ENCODE measurements around the gene HBA1.
"Not testable (repeated sequence)": the region's sequence is repeated elsewhere in the genome, so short reads cannot be mapped to it uniquely, and the experiment has no call there.

The HBA1 gene

DNA sequence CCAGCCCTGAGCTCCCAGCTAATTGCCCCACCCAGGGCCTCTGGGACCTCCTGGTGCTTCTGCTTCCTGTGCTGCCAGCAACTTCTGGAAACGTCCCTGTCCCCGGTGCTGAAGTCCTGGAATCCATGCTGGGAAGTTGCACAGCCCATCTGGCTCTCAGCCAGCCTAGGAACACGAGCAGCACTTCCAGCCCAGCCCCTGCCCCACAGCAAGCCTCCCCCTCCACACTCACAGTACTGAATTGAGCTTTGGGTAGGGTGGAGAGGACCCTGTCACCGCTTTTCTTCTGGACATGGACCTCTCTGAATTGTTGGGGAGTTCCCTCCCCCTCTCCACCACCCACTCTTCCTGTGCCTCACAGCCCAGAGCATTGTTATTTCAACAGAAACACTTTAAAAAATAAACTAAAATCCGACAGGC lies 6.4 kb upstream of the HBA1 start:
- not testable (repeated sequence) for H3K9ac ChIP-seq (ENCODE audit: low read length); H3K36me3 ChIP-seq (ENCODE audit: control insufficient read depth, low read depth, low read length); H3K4me3 ChIP-seq (ENCODE audit: low read length); H3K9me3 ChIP-seq (ENCODE audit: control insufficient read depth, low read depth, low read length); H3K27ac ChIP-seq (ENCODE audit: low read length)
- peaks cover 11% of the 10 kb centered on the region for H3K4me1 ChIP-seq (ENCODE audit: control insufficient read depth, low read depth, low read length)
- H3K27me3 ChIP-seq (ENCODE audit: control insufficient read depth, insufficient read depth, low read length): peaks cover 92% of the 10 kb centered on the region

DNA sequence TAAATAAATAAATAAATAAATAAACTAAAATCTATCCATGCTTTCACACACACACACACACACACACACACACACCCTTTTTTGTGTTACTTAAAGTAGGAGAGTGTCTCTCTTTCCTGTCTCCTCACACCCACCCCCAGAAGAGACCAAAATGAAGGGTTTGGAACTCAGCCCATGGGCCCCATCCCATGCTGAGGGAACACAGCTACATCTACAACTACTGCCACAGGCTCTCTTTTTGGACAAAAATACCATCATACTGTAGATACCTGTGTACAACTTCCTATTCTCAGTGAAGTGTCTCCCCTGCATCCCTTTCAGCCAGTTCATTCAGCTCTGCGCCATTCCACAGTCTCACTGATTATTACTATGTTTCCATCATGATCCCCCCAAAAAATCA lies 5.7 kb upstream of the HBA1 start:
- no peaks in the 10 kb centered on the region for H3K9me3 ChIP-seq (ENCODE audit: control insufficient read depth, low read depth, low read length)
- no peak overlapping the region for H3K9ac ChIP-seq (ENCODE audit: low read length)
- peaks cover 92% of the 10 kb centered on the region for H3K27me3 ChIP-seq (ENCODE audit: control insufficient read depth, insufficient read depth, low read length)
- H3K27ac ChIP-seq (ENCODE audit: low read length): no peak overlapping the region
- peaks cover 8% of the 10 kb centered on the region for H3K4me1 ChIP-seq (ENCODE audit: control insufficient read depth, low read depth, low read length)
- no peaks in the 10 kb centered on the region for H3K36me3 ChIP-seq (ENCODE audit: control insufficient read depth, low read depth, low read length)
- H3K4me3 ChIP-seq (ENCODE audit: low read length): no peak overlapping the region

DNA sequence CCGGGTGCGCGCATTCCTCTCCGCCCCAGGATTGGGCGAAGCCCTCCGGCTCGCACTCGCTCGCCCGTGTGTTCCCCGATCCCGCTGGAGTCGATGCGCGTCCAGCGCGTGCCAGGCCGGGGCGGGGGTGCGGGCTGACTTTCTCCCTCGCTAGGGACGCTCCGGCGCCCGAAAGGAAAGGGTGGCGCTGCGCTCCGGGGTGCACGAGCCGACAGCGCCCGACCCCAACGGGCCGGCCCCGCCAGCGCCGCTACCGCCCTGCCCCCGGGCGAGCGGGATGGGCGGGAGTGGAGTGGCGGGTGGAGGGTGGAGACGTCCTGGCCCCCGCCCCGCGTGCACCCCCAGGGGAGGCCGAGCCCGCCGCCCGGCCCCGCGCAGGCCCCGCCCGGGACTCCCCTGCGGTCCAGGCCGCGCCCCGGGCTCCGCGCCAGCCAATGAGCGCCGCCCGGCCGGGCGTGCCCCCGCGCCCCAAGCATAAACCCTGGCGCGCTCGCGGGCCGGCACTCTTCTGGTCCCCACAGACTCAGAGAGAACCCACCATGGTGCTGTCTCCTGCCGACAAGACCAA lies 4.0 kb upstream of the HBA1 start, which contains the start of gene HBA2:
HBA2 (plus strand) TSS at position 503 of the 568 bp plus-strand sequence; CDS start at position 540, 37 bp downstream.
- H3K4me3 ChIP-seq (ENCODE audit: low read length); H3K4me1 ChIP-seq (ENCODE audit: control insufficient read depth, low read depth, low read length); H3K27ac ChIP-seq (ENCODE audit: low read length); H3K36me3 ChIP-seq (ENCODE audit: control insufficient read depth, low read depth, low read length); H3K9me3 ChIP-seq (ENCODE audit: control insufficient read depth, low read depth, low read length); H3K9ac ChIP-seq (ENCODE audit: low read length): not testable (repeated sequence)
- peaks cover 87% of the 10 kb centered on the region for H3K27me3 ChIP-seq (ENCODE audit: control insufficient read depth, insufficient read depth, low read length)

DNA sequence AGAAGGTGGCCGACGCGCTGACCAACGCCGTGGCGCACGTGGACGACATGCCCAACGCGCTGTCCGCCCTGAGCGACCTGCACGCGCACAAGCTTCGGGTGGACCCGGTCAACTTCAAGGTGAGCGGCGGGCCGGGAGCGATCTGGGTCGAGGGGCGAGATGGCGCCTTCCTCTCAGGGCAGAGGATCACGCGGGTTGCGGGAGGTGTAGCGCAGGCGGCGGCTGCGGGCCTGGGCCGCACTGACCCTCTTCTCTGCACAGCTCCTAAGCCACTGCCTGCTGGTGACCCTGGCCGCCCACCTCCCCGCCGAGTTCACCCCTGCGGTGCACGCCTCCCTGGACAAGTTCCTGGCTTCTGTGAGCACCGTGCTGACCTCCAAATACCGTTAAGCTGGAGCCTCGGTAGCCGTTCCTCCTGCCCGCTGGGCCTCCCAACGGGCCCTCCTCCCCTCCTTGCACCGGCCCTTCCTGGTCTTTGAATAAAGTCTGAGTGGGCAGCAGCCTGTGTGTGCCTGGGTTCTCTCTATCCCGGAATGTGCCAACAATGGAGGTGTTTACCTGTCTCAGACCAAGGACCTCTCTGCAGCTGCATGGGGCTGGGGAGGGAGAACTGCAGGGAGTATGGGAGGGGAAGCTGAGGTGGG lies 3.1 kb upstream of the HBA1 start:
- H3K36me3 ChIP-seq (ENCODE audit: control insufficient read depth, low read depth, low read length); H3K9me3 ChIP-seq (ENCODE audit: control insufficient read depth, low read depth, low read length); H3K9ac ChIP-seq (ENCODE audit: low read length); H3K4me1 ChIP-seq (ENCODE audit: control insufficient read depth, low read depth, low read length); H3K4me3 ChIP-seq (ENCODE audit: low read length); H3K27ac ChIP-seq (ENCODE audit: low read length): not testable (repeated sequence)
- peaks cover 87% of the 10 kb centered on the region for H3K27me3 ChIP-seq (ENCODE audit: control insufficient read depth, insufficient read depth, low read length)

DNA sequence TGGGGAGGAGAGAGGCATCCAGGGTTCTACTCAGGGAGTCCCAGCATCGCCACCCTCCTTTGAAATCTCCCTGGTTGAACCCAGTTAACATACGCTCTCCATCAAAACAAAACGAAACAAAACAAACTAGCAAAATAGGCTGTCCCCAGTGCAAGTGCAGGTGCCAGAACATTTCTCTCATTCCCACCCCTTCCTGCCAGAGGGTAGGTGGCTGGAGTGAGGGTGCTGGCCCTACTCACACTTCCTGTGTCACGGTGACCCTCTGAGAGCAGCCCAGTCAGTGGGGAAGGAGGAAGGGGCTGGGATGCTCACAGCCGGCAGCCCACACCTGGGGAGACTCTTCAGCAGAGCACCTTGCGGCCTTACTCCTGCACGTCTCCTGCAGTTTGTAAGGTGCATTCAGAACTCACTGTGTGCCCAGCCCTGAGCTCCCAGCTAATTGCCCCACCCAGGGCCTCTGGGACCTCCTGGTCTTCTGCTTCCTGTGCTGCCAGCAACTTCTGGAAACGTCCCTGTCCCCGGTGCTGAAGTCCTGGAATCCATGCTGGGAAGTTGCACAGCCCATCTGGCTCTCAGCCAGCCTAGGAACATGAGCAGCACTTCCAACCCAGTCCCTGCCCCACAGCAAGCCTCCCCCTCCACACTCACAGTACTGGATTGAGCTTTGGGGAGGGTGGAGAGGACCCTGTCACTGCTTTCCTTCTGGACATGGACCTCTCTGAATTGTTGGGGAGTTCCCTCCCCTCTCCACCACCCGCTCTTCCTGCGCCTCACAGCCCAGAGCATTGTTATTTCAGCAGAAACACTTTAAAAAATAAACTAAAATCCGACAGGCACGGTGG lies 2.3 kb upstream of the HBA1 start:
- H3K27me3 ChIP-seq (ENCODE audit: control insufficient read depth, insufficient read depth, low read length): peaks cover 87% of the 10 kb centered on the region
- H3K27ac ChIP-seq (ENCODE audit: low read length); H3K36me3 ChIP-seq (ENCODE audit: control insufficient read depth, low read depth, low read length); H3K9ac ChIP-seq (ENCODE audit: low read length); H3K4me1 ChIP-seq (ENCODE audit: control insufficient read depth, low read depth, low read length); H3K4me3 ChIP-seq (ENCODE audit: low read length); H3K9me3 ChIP-seq (ENCODE audit: control insufficient read depth, low read depth, low read length): not testable (repeated sequence)

DNA sequence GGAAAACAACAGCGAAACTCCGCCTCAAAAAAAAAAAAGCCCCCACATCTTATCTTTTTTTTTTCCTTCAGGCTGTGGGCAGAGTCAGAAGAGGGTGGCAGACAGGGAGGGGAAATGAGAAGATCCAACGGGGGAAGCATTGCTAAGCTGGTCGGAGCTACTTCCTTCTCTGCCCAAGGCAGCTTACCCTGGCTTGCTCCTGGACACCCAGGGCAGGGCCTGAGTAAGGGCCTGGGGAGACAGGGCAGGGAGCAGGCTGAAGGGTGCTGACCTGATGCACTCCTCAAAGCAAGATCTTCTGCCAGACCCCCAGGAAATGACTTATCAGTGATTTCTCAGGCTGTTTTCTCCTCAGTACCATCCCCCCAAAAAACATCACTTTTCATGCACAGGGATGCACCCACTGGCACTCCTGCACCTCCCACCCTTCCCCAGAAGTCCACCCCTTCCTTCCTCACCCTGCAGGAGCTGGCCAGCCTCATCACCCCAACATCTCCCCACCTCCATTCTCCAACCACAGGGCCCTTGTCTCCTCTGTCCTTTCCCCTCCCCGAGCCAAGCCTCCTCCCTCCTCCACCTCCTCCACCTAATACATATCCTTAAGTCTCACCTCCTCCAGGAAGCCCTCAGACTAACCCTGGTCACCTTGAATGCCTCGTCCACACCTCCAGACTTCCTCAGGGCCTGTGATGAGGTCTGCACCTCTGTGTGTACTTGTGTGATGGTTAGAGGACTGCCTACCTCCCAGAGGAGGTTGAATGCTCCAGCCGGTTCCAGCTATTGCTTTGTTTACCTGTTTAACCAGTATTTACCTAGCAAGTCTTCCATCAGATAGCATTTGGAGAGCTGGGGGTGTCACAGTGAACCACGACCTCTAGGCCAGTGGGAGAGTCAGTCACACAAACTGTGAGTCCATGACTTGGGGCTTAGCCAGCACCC lies 1.2 kb upstream of the HBA1 start:
- H3K27me3 ChIP-seq (ENCODE audit: control insufficient read depth, insufficient read depth, low read length): peaks cover 88% of the 10 kb centered on the region

DNA sequence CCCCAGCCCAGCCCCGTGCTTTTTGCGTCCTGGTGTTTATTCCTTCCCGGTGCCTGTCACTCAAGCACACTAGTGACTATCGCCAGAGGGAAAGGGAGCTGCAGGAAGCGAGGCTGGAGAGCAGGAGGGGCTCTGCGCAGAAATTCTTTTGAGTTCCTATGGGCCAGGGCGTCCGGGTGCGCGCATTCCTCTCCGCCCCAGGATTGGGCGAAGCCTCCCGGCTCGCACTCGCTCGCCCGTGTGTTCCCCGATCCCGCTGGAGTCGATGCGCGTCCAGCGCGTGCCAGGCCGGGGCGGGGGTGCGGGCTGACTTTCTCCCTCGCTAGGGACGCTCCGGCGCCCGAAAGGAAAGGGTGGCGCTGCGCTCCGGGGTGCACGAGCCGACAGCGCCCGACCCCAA lies 474 bp upstream of the HBA1 start:
- peaks cover 88% of the 10 kb centered on the region for H3K27me3 ChIP-seq (ENCODE audit: control insufficient read depth, insufficient read depth, low read length)
- H3K36me3 ChIP-seq (ENCODE audit: control insufficient read depth, low read depth, low read length); H3K27ac ChIP-seq (ENCODE audit: low read length); H3K9ac ChIP-seq (ENCODE audit: low read length); H3K4me3 ChIP-seq (ENCODE audit: low read length); H3K4me1 ChIP-seq (ENCODE audit: control insufficient read depth, low read depth, low read length); H3K9me3 ChIP-seq (ENCODE audit: control insufficient read depth, low read depth, low read length): not testable (repeated sequence)

More for the DNA sequence above, 1.2 kb upstream of the HBA1 start:
- no peaks in the 10 kb centered on the region for H3K36me3 ChIP-seq (ENCODE audit: control insufficient read depth, low read depth, low read length)
- no peaks in the 10 kb centered on the region for H3K4me1 ChIP-seq (ENCODE audit: control insufficient read depth, low read depth, low read length)
- no peak overlapping the region for H3K9ac ChIP-seq (ENCODE audit: low read length)
- no peak overlapping the region for H3K27ac ChIP-seq (ENCODE audit: low read length)
- no peaks in the 10 kb centered on the region for H3K9me3 ChIP-seq (ENCODE audit: control insufficient read depth, low read depth, low read length)
- H3K4me3 ChIP-seq (ENCODE audit: low read length): no peak overlapping the region

DNA sequence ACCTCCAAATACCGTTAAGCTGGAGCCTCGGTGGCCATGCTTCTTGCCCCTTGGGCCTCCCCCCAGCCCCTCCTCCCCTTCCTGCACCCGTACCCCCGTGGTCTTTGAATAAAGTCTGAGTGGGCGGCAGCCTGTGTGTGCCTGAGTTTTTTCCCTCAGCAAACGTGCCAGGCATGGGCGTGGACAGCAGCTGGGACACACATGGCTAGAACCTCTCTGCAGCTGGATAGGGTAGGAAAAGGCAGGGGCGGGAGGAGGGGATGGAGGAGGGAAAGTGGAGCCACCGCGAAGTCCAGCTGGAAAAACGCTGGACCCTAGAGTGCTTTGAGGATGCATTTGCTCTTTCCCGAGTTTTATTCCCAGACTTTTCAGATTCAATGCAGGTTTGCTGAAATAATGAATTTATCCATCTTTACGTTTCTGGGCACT lies 928 bp downstream of the HBA1 start:
- no peak overlapping the region for H3K9ac ChIP-seq (ENCODE audit: low read length)
- no peaks in the 10 kb centered on the region for H3K36me3 ChIP-seq (ENCODE audit: control insufficient read depth, low read depth, low read length)
- H3K27me3 ChIP-seq (ENCODE audit: control insufficient read depth, insufficient read depth, low read length): peaks cover 78% of the 10 kb centered on the region
- no peak overlapping the region for H3K27ac ChIP-seq (ENCODE audit: low read length)
- no peaks in the 10 kb centered on the region for H3K9me3 ChIP-seq (ENCODE audit: control insufficient read depth, low read depth, low read length)
- no peak overlapping the region for H3K4me3 ChIP-seq (ENCODE audit: low read length)
- H3K4me1 ChIP-seq (ENCODE audit: control insufficient read depth, low read depth, low read length): no peaks in the 10 kb centered on the region

DNA sequence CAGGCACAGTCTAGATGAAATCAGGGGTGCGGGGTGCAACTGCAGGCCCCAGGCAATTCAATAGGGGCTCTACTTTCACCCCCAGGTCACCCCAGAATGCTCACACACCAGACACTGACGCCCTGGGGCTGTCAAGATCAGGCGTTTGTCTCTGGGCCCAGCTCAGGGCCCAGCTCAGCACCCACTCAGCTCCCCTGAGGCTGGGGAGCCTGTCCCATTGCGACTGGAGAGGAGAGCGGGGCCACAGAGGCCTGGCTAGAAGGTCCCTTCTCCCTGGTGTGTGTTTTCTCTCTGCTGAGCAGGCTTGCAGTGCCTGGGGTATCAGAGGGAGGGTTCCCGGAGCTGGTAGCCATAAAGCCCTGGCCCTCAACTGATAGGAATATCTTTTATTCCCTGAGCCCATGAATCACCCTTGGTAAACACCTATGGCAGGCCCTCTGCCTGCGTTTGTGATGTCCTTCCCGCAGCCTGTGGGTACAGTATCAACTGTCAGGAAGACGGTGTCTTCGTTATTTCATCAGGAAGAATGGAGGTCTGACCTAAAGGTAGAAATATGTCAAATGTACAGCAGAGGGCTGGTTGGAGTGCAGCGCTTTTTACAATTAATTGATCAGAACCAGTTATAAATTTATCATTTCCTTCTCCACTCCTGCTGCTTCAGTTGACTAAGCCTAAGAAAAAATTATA lies 1.6 kb downstream of the HBA1 start:
- Histone ChIP-seq H3K4me1 (ENCODE audit: control insufficient read depth, low read depth, low read length) (no peaks in the 10 kb centered on the region), H3K9ac (ENCODE audit: low read length) (no peak overlapping the region), H3K27me3 (ENCODE audit: control insufficient read depth, insufficient read depth, low read length) (peaks cover 76% of the 10 kb centered on the region), H3K36me3 (ENCODE audit: control insufficient read depth, low read depth, low read length) (no peaks in the 10 kb centered on the region), H3K27ac (ENCODE audit: low read length) (no peak overlapping the region), H3K4me3 (ENCODE audit: low read length) (no peak overlapping the region), H3K9me3 (ENCODE audit: control insufficient read depth, low read depth, low read length) (no peaks in the 10 kb centered on the region)

DNA sequence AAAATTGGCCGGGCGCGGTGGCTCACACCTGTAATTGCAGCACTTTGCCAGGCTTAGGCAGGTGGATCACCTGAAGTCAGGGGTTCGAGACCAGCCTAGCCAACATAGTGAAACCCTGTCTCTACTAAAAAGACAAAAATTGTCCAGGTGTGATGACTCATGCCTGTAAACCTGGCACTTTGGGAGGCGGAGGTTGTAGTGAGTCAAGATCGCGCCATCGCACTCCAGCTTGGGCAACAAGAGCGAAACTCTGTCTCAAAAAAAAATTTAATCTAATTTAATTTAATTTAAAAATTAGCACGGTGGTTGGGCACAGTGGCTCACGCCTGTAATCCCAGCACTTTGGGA lies 2.2 kb downstream of the HBA1 start:
- no peak overlapping the region for H3K4me3 ChIP-seq (ENCODE audit: low read length)
- H3K27me3 ChIP-seq (ENCODE audit: control insufficient read depth, insufficient read depth, low read length): peaks cover 71% of the 10 kb centered on the region
- no peaks in the 10 kb centered on the region for H3K9me3 ChIP-seq (ENCODE audit: control insufficient read depth, low read depth, low read length)
- H3K9ac ChIP-seq (ENCODE audit: low read length): no peak overlapping the region
- no peak overlapping the region for H3K27ac ChIP-seq (ENCODE audit: low read length)
- no peaks in the 10 kb centered on the region for H3K4me1 ChIP-seq (ENCODE audit: control insufficient read depth, low read depth, low read length)
- no peaks in the 10 kb centered on the region for H3K36me3 ChIP-seq (ENCODE audit: control insufficient read depth, low read depth, low read length)
